D341Med (cell line): ENCODE measurements around the gene SLC23A2.
"Not testable (repeated sequence)": the region's sequence is repeated elsewhere in the genome, so short reads cannot be mapped to it uniquely, and the experiment has no call there.

ENCODE experiments used
- DNase-seq: peaks from one replicate; pipeline ENCODE4 v3.0.0; 2012; ENCODE audit warnings: low spot score

Gene SLC23A2

GRCh38 chr20:4876301-4876700 lies 125.0 kb downstream of the SLC23A2 start:
- no peak for DNase-seq

- DNase-seq, result peak; percentile 73
Measured at GRCh38 chr20:4875578-4876067, 125.7 kb downstream of the SLC23A2 start.

DNA sequence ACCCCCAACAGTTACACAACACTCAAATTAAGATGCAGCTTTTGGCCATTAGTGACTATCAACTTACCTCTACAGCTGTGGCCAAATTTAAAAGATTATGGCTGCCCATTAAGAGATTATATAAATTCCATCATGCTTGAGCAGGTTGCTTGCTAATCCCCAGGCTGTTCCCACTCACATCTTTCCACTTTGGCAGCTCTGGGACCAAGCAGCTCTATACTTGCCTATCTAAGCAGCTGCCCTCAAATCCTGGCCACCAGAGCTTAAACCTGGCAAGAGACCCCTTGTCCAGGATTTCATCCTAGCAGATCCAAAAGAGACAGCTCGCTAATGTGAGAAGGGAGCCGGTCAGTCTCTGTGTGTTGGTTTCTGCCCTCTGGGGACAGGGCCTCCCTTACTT lies 127.9 kb downstream of the SLC23A2 start:
- peak; percentile 77 for DNase-seq

GRCh38 chr20:4871486-4871885 lies 129.8 kb downstream of the SLC23A2 start:
- DNase-seq, result no peak

DNA sequence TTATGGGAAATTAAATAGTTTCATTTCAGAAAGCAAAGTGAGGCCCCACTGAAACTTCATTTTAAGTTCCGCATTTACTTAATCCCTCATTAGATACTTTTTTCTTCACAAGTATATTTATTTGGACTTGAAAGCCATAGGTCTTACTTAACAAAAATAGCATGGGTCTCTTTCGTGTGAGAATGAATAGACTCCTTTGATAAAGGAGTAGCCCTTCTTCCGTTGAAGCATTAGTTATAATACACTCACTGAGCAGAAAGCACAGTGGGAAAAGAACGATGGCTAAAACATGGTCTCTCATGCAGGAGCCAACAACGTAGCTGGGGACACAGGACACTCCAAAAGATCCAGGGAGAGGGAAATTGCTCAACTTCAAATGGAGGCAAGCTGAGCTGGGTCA lies 130.4 kb downstream of the SLC23A2 start:
- no peak for DNase-seq

DNA sequence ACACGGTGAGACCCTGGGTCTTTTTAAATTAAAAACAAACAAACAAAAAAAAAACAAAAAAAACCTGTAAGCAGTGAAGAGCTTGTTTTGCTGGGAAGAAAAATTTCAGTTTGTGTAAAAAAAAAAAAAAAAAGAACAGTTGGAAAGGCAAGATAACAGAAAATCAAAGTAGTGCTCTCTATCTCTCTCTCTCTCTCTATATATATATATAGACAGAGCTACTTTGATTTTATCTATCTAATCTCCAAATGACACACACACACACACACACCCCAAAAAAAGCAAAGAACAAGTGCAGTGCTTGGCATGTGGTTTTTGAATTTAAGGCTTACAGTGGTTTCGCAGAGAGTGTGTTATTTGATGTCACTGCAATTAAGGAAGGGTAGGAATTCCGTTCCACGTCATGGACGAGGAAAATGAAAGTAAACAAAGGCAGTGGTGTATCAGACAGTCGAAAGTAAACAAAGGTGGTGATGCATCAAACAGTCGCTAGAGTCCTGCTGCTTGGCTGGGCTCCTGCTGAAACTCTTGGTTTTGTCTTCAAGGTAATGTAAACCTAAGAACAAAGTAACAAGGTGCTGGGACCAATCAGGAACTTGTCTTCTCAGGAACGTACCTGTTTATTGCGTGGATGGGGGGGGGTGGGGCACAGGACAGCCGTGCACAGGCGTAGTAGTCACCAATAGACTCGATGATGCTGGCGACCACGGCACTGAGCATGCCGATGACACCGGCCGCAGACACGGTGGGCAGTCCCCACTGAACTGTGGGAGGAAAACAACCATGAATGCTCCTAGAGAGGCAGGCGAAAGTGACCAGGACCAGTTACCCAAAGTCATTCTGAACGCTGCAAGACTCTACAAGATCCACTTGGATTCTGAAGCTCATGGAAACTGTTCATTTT lies 131.8 kb downstream of the SLC23A2 start:
- DNase-seq, result no peak

DNA sequence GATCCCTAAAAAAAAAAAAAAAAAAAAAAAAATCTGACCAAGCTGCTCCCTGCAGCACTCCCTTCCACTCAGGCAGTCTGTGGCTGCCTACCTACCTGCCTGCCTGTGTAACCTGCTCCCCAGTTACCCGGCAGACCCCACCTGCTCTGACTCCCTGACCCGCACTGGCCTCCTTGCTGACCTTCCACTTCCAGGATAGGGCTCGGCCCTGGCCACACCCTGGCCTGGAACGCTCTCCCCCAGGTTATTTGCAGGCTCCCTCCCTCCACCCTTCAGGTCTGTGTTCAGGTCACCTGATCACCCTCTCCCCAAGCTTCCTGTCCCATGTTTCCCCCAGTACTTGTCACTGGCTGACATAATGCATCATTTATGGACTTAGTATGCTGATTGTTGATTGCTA lies 134.3 kb downstream of the SLC23A2 start:
- no peak for DNase-seq

DNA sequence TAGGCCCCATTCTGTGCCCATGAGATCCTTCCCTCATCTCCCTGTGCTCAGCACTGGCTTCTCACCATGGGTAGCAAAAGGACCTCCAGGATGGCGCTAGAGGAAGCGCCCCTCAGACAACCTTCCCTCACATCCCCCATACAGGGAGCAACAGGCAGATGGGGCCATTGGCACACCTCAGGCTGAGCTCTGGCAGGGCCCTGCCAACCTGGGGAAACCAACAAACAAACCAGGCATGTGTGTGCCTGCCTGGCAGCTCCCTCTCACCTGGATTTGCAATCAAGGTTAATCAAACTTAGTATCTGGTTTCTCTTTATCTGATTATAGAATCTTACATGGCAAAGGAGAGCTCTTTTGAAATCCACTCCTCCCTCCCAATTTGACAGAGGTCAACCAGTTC lies 134.9 kb downstream of the SLC23A2 start:
- no peak for DNase-seq

DNA sequence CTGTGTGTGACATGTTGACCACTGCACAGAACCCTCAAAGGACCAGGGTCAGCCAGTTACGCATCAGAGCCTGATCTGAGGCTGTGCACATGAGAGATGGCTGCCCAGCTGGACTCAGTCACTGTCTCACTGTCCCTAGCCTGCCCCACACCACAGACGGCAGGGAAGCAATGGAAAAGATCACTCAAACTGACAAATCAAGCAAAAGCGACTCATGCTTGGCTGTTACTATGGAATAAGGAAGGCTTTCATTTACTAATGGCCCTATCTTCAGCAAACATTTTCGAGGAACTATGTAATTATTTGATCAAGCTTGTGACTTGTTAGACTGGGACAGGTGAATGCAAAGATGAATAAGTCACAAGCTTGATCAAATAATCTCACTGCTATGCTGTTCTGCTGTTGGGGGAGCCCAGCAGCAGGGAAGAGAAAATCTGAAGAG lies 137.0 kb downstream of the SLC23A2 start:
- no peak for DNase-seq

DNA sequence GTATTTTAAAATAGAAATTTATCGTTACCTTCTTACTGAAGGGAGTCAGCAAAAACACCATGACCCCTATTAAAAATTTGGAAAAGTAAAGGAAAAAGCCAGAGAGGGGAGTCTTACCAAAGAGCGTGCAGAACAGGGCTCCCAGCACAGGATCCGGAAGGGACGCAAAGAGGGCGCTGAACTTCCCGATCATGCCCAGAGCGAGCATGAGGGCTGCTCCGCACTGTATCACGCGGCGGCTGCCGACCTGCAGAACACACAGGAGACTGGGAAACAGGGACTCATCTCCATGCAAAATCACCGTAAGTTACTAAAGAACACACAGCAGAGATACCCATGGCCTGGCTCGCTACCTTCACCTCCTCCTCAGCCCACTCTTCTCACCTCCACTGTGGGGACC lies 138.6 kb downstream of the SLC23A2 start:
- DNase-seq, result no peak

GRCh38 chr20:4861961-4862360 lies 139.3 kb downstream of the SLC23A2 start:
- DNase-seq, result no peak

GRCh38 chr20:4858000-4858399 lies 143.3 kb downstream of the SLC23A2 start:
- no peak for DNase-seq

GRCh38 chr20:4856022-4856755 lies 145.1 kb downstream of the SLC23A2 start:
- DNase-seq, result no peak

DNA sequence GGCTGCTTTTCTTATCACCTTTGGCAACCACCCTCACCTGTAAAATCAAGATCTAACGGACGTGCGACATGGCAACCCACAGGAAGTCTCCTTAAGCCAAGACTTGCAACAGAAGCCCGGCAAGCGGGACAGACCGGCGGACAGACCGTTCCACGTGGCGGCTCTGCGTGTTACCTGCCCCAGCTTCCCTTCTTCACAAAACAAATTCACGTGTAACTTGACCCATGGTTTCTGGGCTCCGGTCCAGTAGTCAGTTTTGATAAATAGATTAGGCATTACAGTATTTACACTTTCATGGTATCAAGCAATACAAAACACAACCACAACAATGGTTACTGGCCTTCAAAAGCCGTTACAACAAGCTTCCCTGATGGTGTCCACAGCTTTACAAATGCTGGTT lies 145.8 kb downstream of the SLC23A2 start:
- no peak for DNase-seq

GRCh38 chr20:4855097-4855496 lies 146.2 kb downstream of the SLC23A2 start:
- DNase-seq, result no peak

DNA sequence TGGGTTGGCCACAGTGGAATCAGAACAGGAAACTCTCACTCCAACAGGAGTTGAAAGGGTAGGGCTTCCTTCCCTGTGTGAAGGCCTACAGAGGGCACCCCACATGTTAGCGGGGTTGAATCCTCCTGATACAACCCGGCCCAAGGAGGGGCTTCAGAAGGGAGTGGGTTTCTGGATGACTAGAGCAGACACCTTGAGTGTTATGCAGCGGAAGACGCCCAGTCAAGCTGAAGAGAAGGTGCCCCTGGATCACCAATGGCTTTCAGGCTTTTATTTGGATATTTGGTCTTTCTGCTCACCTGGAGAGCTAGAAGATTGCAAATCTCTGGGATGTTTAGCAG lies 146.8 kb downstream of the SLC23A2 start:
- DNase-seq, result no peak

GRCh38 chr20:4853757-4854560 lies 147.4 kb downstream of the SLC23A2 start:
- no peak for DNase-seq

DNA sequence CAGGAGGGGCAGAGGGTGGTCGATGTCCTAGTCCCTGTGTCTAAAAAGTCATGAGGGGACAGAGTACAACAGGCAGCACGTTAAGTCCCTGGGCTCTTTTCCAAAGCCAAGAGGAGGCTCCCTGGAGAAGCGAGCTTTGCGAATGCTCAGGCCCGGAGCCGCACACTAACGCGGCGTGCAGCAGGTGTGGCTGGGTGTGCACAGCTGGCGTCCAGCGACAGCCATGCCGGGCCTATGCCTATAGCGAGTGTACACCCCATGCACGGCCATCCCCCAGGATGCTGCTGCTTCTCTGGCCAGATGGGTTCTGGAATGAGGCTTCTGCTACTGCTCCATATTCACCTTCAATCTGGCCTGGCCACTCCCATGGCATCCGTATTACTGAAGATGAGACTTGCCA lies 148.3 kb downstream of the SLC23A2 start:
- DNase-seq, result no peak

GRCh38 chr20:4850960-4851359 lies 150.3 kb downstream of the SLC23A2 start:
- no peak for DNase-seq

GRCh38 chr20:4848829-4849228 lies 152.5 kb downstream of the SLC23A2 start:
- not testable (repeated sequence) for DNase-seq

- DNase-seq, result no peak
Measured at GRCh38 chr20:4848041-4848440, 153.3 kb downstream of the SLC23A2 start.

DNA sequence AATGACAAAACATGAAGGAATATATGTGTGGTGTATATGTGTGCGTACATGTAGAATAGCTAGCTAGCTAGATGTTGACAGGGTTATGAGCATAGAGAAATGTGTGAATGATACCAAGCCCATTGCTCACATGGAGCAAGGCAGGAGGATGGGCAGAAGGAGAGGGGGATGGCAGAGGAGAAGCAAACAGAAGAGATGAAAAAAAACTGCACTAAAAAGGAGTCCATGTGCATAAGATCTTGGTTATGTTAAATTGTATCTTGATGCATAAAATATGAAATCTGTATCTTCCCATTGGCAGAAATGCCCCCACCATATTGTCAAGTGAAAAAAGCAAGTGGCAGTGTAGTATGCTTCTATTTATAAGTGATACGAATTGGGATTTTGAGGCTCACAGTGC lies 154.5 kb downstream of the SLC23A2 start:
- DNase-seq, result no peak
